ENCODE measurements around the gene CEP95. TPM values are rescaled to one million over a fixed set of nuclear protein-coding genes. Genes with fewer than 3 reads are reported as not detected.
A peak's percentile ranks its signal among the peaks of the same experiment; 100 is the strongest.

Gene CEP95
- total RNA-seq, 1 experiment from 2014 or later, result 57.2 TPM

GRCh38 chr17:64508683-64509082 lies 1.9 kb downstream of the CEP95 start:
- intact Hi-C loops (cut with micrococcal nuclease; ENCODE audit: unreplicated experiment), result no loop called here
- peaks cover 39% of the 10 kb centered on the region for H4K20me1 ChIP-seq (ENCODE audit: insufficient read depth)
- no peak overlapping the region for H2AFZ ChIP-seq
- DNase-seq, result no peak
- peaks cover 31% of the 10 kb centered on the region for H3F3A ChIP-seq (ENCODE audit: insufficient read depth, low read depth)
- H3K79me2 ChIP-seq (ENCODE audit: low read depth), result peaks cover 66% of the 10 kb centered on the region
- ChIA-PET CTCF (no interaction called here), POLR2A (ENCODE audit: unreplicated experiment) (no interaction called here)
- H3K9me2 ChIP-seq (ENCODE audit: insufficient read depth), result no peaks in the 10 kb centered on the region
- no peak overlapping the region for H3K27ac ChIP-seq
- no peaks in the 10 kb centered on the region for H3K27me3 ChIP-seq (ENCODE audit: insufficient read depth, low read depth)
- BruUV-seq (replicated peaks), result no TSS peak
- no peaks in the 10 kb centered on the region for H3K9me3 ChIP-seq (ENCODE audit: insufficient read depth, low read depth)
- TF ChIP-seq EZH2 (IDR thresholded peaks at IDR 0.05; ENCODE audit: low read depth), result no peak
- TF ChIP-seq, protein P1, sequence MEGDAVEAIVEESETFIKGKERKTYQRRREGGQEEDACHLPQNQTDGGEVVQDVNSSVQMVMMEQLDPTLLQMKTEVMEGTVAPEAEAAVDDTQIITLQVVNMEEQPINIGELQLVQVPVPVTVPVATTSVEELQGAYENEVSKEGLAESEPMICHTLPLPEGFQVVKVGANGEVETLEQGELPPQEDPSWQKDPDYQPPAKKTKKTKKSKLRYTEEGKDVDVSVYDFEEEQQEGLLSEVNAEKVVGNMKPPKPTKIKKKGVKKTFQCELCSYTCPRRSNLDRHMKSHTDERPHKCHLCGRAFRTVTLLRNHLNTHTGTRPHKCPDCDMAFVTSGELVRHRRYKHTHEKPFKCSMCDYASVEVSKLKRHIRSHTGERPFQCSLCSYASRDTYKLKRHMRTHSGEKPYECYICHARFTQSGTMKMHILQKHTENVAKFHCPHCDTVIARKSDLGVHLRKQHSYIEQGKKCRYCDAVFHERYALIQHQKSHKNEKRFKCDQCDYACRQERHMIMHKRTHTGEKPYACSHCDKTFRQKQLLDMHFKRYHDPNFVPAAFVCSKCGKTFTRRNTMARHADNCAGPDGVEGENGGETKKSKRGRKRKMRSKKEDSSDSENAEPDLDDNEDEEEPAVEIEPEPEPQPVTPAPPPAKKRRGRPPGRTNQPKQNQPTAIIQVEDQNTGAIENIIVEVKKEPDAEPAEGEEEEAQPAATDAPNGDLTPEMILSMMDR (conservative IDR thresholded peaks at IDR 0.05), result no peak
- peaks cover 64% of the 10 kb centered on the region for H3K36me3 ChIP-seq (ENCODE audit: low read depth)
- H3K4me1 ChIP-seq (replicated peaks; ENCODE audit: insufficient read depth), result peaks cover 24% of the 10 kb centered on the region
- H3K4me2 ChIP-seq, result peak overlapping the region; percentile 89
- peak overlapping the region; percentile 100; the same call in 1 of the 2 replicates for H3K4me3 ChIP-seq

DNA sequence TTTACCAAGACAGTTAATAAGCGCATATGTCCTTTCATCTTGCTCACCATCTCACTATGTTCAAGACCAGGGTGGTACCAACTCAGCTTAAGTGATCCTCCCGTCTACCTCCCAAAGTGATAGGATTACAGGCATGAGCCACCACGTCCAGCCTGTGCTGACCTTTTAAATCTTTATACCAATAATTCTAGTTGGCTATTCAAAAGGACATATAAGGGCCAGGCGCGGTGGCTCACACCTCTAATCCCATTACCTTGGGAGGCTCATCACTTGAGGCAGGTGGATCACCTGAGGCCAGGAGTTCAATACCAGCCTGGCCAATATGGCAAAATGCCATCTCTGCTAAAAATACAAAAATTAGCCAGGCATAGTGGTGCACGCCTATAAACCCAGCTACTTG lies 2.4 kb downstream of the CEP95 start:
- TF ChIP-seq EZH2 (IDR thresholded peaks at IDR 0.05; ENCODE audit: low read depth), result no peak
- TF ChIP-seq, protein P1 (conservative IDR thresholded peaks at IDR 0.05), result no peak
- Histone ChIP-seq H3K9me2 (ENCODE audit: insufficient read depth) (no peaks in the 10 kb centered on the region), H3K4me1 (replicated peaks; ENCODE audit: insufficient read depth) (peaks cover 19% of the 10 kb centered on the region), H3K27me3 (ENCODE audit: insufficient read depth, low read depth) (no peaks in the 10 kb centered on the region), H3K4me2 (no peak overlapping the region), H2AFZ (no peak overlapping the region), H3K4me3 (no peak overlapping the region), H3K27ac (no peak overlapping the region), H3K9me3 (ENCODE audit: insufficient read depth, low read depth) (no peaks in the 10 kb centered on the region), H3K36me3 (ENCODE audit: low read depth) (peaks cover 64% of the 10 kb centered on the region), H4K20me1 (ENCODE audit: insufficient read depth) (peaks cover 39% of the 10 kb centered on the region), H3K79me2 (ENCODE audit: low read depth) (peaks cover 61% of the 10 kb centered on the region), H3F3A (ENCODE audit: insufficient read depth, low read depth) (peaks cover 26% of the 10 kb centered on the region)
- no peak for DNase-seq
- ChIA-PET CTCF (no interaction called here), POLR2A (ENCODE audit: unreplicated experiment) (no interaction called here)
- intact Hi-C loops (cut with micrococcal nuclease; ENCODE audit: unreplicated experiment), result no loop called here
- BruUV-seq (replicated peaks), result no TSS peak

GRCh38 chr17:64515419-64515818 lies 8.6 kb downstream of the CEP95 start:
- TF ChIP-seq EZH2 (IDR thresholded peaks at IDR 0.05; ENCODE audit: low read depth), result no peak
- TF ChIP-seq, protein P1 (conservative IDR thresholded peaks at IDR 0.05), result no peak
- no peaks in the 10 kb centered on the region for H3K27me3 ChIP-seq (ENCODE audit: insufficient read depth, low read depth)
- H4K20me1 ChIP-seq (ENCODE audit: insufficient read depth), result peaks cover 10% of the 10 kb centered on the region; the same call in 1 of the 2 replicates
- H3K4me2 ChIP-seq, result no peak overlapping the region
- no peak overlapping the region for H2AFZ ChIP-seq
- H3F3A ChIP-seq (ENCODE audit: insufficient read depth, low read depth), result 0 out of 2 replicates have a peak, but pooled peaks cover 4% of the 10 kb centered on the region
- no peaks in the 10 kb centered on the region for H3K9me3 ChIP-seq (ENCODE audit: insufficient read depth, low read depth)
- CTCF ChIA-PET, result no interaction called here
- peaks cover 68% of the 10 kb centered on the region for H3K36me3 ChIP-seq (ENCODE audit: low read depth)
- DNase-seq, result no peak
- no peak overlapping the region for H3K4me3 ChIP-seq
- H3K27ac ChIP-seq, result no peak overlapping the region
- POLR2A ChIA-PET (ENCODE audit: unreplicated experiment), result interaction anchor here (0.6 kb wide), 1 partner anchor 77 kb away, joined by 8 read pairs; no protein-coding TSS in a partner anchor
- intact Hi-C loops (cut with micrococcal nuclease; ENCODE audit: unreplicated experiment), result no loop called here
- H3K79me2 ChIP-seq (ENCODE audit: low read depth), result peaks cover 8% of the 10 kb centered on the region; the same call in 1 of the 2 replicates
- no peaks in the 10 kb centered on the region for H3K9me2 ChIP-seq (ENCODE audit: insufficient read depth)
- no TSS peak for BruUV-seq (replicated peaks)
- no peaks in the 10 kb centered on the region for H3K4me1 ChIP-seq (replicated peaks; ENCODE audit: insufficient read depth)

All from PC-9 (cell line).